SKM-1 (cell line): ENCODE results near the gene CTNNA3.

Source experiments
- DNase-seq: peaks from one replicate; lab custom pipeline; 2025; ENCODE audit not compliant: unreplicated experiment; lab: John Stamatoyannopoulos, UW

The CTNNA3 gene

GRCh38 chr10:67141300-67141699, 554.7 kb downstream of the CTNNA3 start:
- no peak for DNase-seq

- no peak for DNase-seq
Observed at GRCh38 chr10:67140641-67141040, 555.4 kb downstream of the CTNNA3 start.

GRCh38 chr10:67127441-67127840, 568.6 kb downstream of the CTNNA3 start:
- no peak for DNase-seq

GRCh38 chr10:67119651-67120050, 576.3 kb downstream of the CTNNA3 start:
- no peak for DNase-seq

- DNase-seq, result no peak
Observed at GRCh38 chr10:67115972-67116371, 580.0 kb downstream of the CTNNA3 start.

- no peak for DNase-seq
Observed at GRCh38 chr10:67114945-67115344, 581.0 kb downstream of the CTNNA3 start.

- DNase-seq, result no peak
Observed at GRCh38 chr10:67112765-67113164, 583.2 kb downstream of the CTNNA3 start.

- DNase-seq, result no peak
Observed at GRCh38 chr10:67110286-67110685, 585.7 kb downstream of the CTNNA3 start.

GRCh38 chr10:67107670-67108069, 588.3 kb downstream of the CTNNA3 start:
- DNase-seq, result no peak

GRCh38 chr10:67100951-67101350, 595.0 kb downstream of the CTNNA3 start:
- DNase-seq, result no peak

- no peak for DNase-seq
Observed at GRCh38 chr10:67098461-67098860, 597.5 kb downstream of the CTNNA3 start.

- no peak for DNase-seq
Observed at GRCh38 chr10:67095531-67095930, 600.5 kb downstream of the CTNNA3 start.

GRCh38 chr10:67088036-67088435, 608.0 kb downstream of the CTNNA3 start:
- no peak for DNase-seq

GRCh38 chr10:67087135-67087425, 608.9 kb downstream of the CTNNA3 start:
- no peak for DNase-seq

- DNase-seq, result no peak
Observed at GRCh38 chr10:67086327-67087134, 609.5 kb downstream of the CTNNA3 start.

GRCh38 chr10:67079126-67079525, 616.9 kb downstream of the CTNNA3 start:
- DNase-seq, result no peak

- no peak for DNase-seq
Observed at GRCh38 chr10:67077376-67077775, 618.6 kb downstream of the CTNNA3 start.

- DNase-seq, result no peak
Observed at GRCh38 chr10:67076144-67076543, 619.9 kb downstream of the CTNNA3 start.

GRCh38 chr10:67075491-67075971, 620.5 kb downstream of the CTNNA3 start:
- DNase-seq, result no peak

GRCh38 chr10:67072654-67073053, 623.3 kb downstream of the CTNNA3 start:
- DNase-seq, result no peak

GRCh38 chr10:67050415-67050814, 645.6 kb downstream of the CTNNA3 start:
- DNase-seq, result no peak

GRCh38 chr10:67049988-67050387, 646.0 kb downstream of the CTNNA3 start:
- no peak for DNase-seq

GRCh38 chr10:67046507-67046906, 649.5 kb downstream of the CTNNA3 start:
- DNase-seq, result no peak
